SK-N-MC (cell line): ENCODE data around the gene PPFIA4.

Experiments
- EZH2 ChIP-seq: fragments of 200-600 bp; sonication (generic); IDR thresholded peaks from one replicate; pipeline ENCODE4 v1.6.1; 2017; ENCODE audit warnings: antibody characterized with exemption
- FOXP2 ChIP-seq: optimal IDR thresholded peaks from 2 replicates; pipeline ENCODE3; 2011; ENCODE audit warnings: mild to moderate bottlenecking, moderate library complexity; ENCODE audit not compliant: insufficient read depth; ENCODE audit errors: extremely low read length, control extremely low read depth
- POLR2AphosphoS5 ChIP-seq: IDR thresholded peaks from 2 replicates; pipeline ENCODE4 v1.6.1; 2012; ENCODE audit warnings: mild to moderate bottlenecking, low read depth, low read length, borderline replicate concordance

- TF ChIP-seq FOXP2 (no peak), EZH2 (no peak), POLR2AphosphoS5 (no peak)
These were observed 95.9 kb downstream of the PPFIA4 start for GRCh38 chr1:203122159-203122558.
